ENCODE measurements around the gene RACK1.

The RACK1 gene

DNA sequence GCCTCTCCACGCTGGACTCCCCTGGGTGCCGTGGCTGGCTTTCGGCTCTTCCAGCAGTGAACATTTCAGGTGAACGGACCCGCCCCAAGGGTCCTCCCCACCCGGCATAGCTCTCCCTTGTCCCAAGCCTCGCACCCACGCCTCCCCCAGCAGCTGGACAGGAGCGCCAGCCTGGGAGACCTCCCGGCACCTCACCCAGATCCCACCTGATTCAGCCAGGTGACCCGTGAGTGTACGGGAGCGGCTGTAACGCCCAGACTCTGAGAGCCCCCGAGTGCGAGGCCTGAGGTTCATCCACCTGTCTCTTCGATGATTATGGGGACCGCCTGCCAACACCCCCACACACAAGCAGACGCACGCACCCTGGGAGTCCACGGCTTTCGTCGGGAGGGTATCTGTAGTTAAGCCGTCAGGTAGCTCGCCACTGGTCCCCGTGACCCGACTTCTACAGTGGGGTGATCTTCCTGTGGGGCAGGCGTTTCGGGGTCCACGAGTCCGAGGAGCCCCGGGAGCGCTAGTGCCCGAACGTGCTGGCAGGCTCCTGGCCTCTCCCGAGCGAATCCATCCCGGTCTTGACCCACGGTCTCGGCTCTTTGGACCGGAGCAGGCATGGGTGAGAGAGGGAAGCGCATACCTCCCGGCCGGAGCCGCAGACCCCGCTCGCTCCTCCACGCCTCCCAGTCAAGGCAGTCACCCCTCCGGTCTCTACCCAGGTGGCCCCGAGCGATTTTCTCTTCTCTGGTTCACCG is 53.6 kb downstream of the RACK1 start:
- Histone ChIP-seq H3K9me3 (ENCODE audit: low read length) (no peaks in the 10 kb centered on the region), H3K4me1 (ENCODE audit: insufficient read depth, low read length) (peaks cover 22% of the 10 kb centered on the region), H3K27me3 (ENCODE audit: insufficient read depth, low read length) (no peaks in the 10 kb centered on the region), H3K36me3 (ENCODE audit: insufficient read depth, low read length) (no peaks in the 10 kb centered on the region), H2AFZ (ENCODE audit: low read depth, low read length) (peak overlapping the region; percentile 65), H3K4me3 (ENCODE audit: low read length) (peak overlapping the region; percentile 71)

DNA sequence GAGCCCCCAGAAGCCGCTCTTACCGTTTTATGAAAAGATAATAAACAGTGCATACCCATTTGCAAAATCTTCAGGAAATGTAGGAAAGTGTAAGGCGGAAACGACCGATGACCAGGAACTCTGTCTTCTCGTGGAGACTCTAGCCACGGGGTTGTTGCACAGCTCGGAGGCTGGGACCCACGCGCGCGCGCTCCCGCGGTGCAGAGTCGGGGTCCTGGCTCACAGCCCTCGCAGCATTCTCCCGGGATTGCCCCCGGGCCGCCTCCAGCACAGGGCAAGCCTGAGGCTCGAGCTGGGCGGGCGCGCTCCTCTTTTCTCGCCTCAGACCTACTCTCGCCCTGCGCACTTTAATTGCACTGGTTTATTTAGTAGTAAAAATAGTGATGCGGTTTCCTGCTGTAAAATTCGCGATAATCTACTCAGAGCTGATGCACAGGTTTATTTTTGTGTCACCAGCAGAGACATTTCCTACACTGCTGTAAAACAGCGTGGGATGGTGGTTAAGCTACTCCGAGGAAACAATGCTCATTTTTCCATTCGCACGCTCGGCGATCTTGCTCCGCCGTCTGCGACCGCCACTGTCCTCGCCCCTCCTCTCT is 54.2 kb downstream of the RACK1 start:
- Histone ChIP-seq H3K36me3 (ENCODE audit: insufficient read depth, low read length) (no peaks in the 10 kb centered on the region), H3K4me3 (ENCODE audit: low read length) (peak overlapping the region; percentile 71), H3K9me3 (ENCODE audit: low read length) (no peaks in the 10 kb centered on the region), H3K4me1 (ENCODE audit: insufficient read depth, low read length) (peaks cover 22% of the 10 kb centered on the region), H2AFZ (ENCODE audit: low read depth, low read length) (peak overlapping the region; percentile 65), H3K27me3 (ENCODE audit: insufficient read depth, low read length) (no peaks in the 10 kb centered on the region)

DNA sequence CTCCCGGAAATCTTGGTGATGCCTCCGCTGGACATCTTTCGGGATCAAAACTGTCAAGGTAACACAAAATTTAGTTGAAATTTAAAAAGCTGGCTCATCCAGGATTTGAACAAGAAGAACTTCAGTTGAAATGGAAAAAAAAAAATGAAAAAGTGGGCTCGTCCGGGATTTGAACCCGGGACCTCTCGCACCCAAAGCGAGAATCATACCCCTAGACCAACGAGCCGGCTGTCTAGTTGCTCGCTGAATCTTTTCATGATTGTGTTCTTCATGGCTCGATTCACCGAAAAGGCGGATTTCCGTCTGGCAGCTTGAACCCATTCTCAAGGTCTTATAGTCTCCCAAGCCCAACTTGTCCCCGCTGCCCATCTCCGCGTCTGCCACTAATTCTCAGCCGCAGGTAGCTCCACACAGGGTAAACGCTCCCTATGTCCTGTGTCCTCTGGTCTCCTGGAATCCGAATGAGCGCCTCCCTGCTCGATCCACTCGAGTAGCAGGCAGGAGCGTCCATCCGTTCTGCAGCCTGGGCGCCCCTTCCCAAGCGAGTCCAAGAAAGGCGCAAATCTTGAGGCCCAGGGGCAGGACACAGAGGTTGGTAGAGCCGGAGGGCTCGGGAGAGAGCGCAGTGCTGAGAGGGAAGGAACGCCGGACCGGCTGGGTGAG is 54.9 kb downstream of the RACK1 start:
- Histone ChIP-seq H3K4me1 (ENCODE audit: insufficient read depth, low read length) (peaks cover 22% of the 10 kb centered on the region), H3K9me3 (ENCODE audit: low read length) (no peaks in the 10 kb centered on the region), H3K4me3 (ENCODE audit: low read length) (peak overlapping the region; percentile 71), H3K36me3 (ENCODE audit: insufficient read depth, low read length) (no peaks in the 10 kb centered on the region), H2AFZ (ENCODE audit: low read depth, low read length) (peak overlapping the region; percentile 65), H3K27me3 (ENCODE audit: insufficient read depth, low read length) (no peaks in the 10 kb centered on the region)

DNA sequence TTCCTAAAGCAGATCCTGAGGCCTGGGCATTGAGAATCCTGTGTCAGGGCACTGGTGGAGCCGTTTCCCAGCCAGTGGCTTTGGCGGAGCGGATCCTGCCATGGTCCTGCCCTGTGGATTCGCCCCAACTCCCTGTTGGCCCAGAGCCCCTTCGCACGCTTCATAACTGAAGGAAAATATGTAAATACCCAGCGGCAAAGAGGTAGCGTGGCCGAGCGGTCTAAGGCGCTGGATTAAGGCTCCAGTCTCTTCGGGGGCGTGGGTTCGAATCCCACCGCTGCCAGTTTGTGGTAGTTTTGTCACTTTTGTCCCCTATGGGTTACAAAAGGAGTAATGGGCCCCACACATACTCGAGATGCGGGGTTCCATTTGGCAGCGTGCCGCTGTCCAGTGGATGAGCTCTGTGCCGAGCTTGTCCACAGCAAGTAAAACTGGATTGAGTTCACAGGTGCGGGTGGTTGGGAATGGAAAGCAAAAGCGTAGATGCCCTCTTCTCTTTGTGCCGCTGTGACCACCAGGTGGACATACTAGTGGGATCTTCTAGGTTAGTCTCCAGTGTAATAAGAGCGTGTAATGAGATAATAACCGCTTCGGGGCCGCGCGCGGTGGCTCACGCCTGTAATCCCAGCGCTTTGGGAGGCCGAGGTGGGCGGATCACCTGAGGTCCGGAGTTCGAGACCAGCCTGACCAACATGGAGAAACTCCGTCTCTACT is 56.0 kb downstream of the RACK1 start:
- Histone ChIP-seq H3K4me1 (ENCODE audit: insufficient read depth, low read length) (peaks cover 22% of the 10 kb centered on the region), H3K4me3 (ENCODE audit: low read length) (peak overlapping the region; percentile 44), H3K36me3 (ENCODE audit: insufficient read depth, low read length) (no peaks in the 10 kb centered on the region)

DNA sequence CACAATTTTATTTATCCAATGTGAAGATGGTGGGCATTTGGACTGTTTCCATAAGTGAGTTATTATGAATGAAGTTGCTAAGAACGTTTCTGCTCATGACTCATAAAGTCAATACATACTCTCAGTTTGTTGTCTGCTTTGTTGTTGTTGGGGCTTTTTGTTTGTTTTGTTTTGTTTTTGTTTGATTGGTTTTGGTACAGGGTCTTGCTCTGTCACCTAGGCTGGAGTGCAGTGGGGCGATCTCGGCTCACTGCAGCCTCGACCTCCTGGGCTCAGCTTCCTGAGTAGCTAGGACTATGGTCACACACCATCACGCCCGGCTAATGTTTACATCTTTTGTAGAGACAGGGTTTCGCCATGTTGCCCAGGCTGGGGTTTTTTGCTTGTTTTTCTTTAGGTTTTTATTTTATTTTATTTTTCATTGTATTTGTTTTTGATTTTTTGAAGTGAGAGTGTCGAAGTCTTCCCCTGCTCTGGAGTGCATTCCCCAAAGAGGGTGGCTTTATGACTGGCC is 56.7 kb downstream of the RACK1 start:
- no peaks in the 10 kb centered on the region for H3K27me3 ChIP-seq (ENCODE audit: insufficient read depth, low read length)
- H3K4me1 ChIP-seq (ENCODE audit: insufficient read depth, low read length) = peaks cover 22% of the 10 kb centered on the region
- H3K36me3 ChIP-seq (ENCODE audit: insufficient read depth, low read length) = no peaks in the 10 kb centered on the region
- no peak overlapping the region for H2AFZ ChIP-seq (ENCODE audit: low read depth, low read length)
- H3K9me3 ChIP-seq (ENCODE audit: low read length) = no peaks in the 10 kb centered on the region
- peak overlapping the region; percentile 44 for H3K4me3 ChIP-seq (ENCODE audit: low read length)

More for the DNA sequence above, 56.0 kb downstream of the RACK1 start:
- H3K9me3 ChIP-seq (ENCODE audit: low read length) = no peaks in the 10 kb centered on the region
- H3K27me3 ChIP-seq (ENCODE audit: insufficient read depth, low read length) = no peaks in the 10 kb centered on the region
- no peak overlapping the region for H2AFZ ChIP-seq (ENCODE audit: low read depth, low read length)

Data from neuron (in vitro differentiated cells).